SK-N-SH treated with all-trans-retinoic acid at 6 μM for 48 hours (cell line): ENCODE measurements around the gene ARRDC2.

ENCODE experiments used
- CREB5 ChIP-seq: fragments of 250-450 bp; sonication (Bioruptor Pico); IDR thresholded peaks from 2 replicates; pipeline ENCODE4 v1.5.1; 2020; ENCODE audit warnings: low read depth, mild to moderate bottlenecking, moderate library complexity
- CSDC2 ChIP-seq: fragments of 250-450 bp; sonication (Bioruptor Pico); IDR thresholded peaks from 2 replicates; pipeline ENCODE4 v1.5.0; 2020; ENCODE audit warnings: mild to moderate bottlenecking, moderate library complexity
- CSRNP3 ChIP-seq: fragments of 250-450 bp; sonication (Bioruptor Pico); IDR thresholded peaks from 2 replicates; pipeline ENCODE4 v1.5.1; 2021; ENCODE audit warnings: mild to moderate bottlenecking, moderate library complexity
- ESRRG ChIP-seq: fragments of 250-450 bp; sonication (Bioruptor Pico); IDR thresholded peaks from 2 replicates; pipeline ENCODE4 v1.6.1; 2021; ENCODE audit warnings: mild to moderate bottlenecking
- GLIS3 ChIP-seq: fragments of 250-450 bp; sonication (Bioruptor Pico); IDR thresholded peaks from 2 replicates; pipeline ENCODE4 v1.5.0; 2020; ENCODE audit warnings: mild to moderate bottlenecking, moderate library complexity
- PATZ1 ChIP-seq: fragments of 250-450 bp; sonication (Bioruptor Pico); IDR thresholded peaks from 2 replicates; pipeline ENCODE4 v1.8.0; 2020; ENCODE audit warnings: mild to moderate bottlenecking, moderate library complexity, borderline replicate concordance
- POU6F1 ChIP-seq: fragments of 250-450 bp; sonication (Bioruptor Pico); IDR thresholded peaks from 2 replicates; pipeline ENCODE4 v1.8.0; 2021; ENCODE audit warnings: low read depth, mild to moderate bottlenecking, moderate library complexity, borderline replicate concordance
- TCF4 ChIP-seq: fragments of 250-450 bp; sonication (Bioruptor Pico); IDR thresholded peaks from 2 replicates; pipeline ENCODE4 v1.8.0; 2021; ENCODE audit warnings: mild to moderate bottlenecking, moderate library complexity, borderline replicate concordance
- ZFP3 ChIP-seq: fragments of 250-450 bp; sonication (Bioruptor Pico); IDR thresholded peaks from 2 replicates; pipeline ENCODE4 v1.5.0; 2020; ENCODE audit warnings: mild to moderate bottlenecking, moderate library complexity
- ZNF8 ChIP-seq: fragments of 450-650 bp; formaldehyde crosslinking; IDR thresholded peaks from 2 replicates; pipeline ENCODE4 v1.5.0; 2020; ENCODE audit warnings: mild to moderate bottlenecking, moderate library complexity

- TF ChIP-seq GLIS3 (CRISPR knock-in tag) = no peak
- TF ChIP-seq ZNF8 (CRISPR knock-in tag) = no peak
- no peak for TF ChIP-seq CREB5 (CRISPR knock-in tag)
- no peak for TF ChIP-seq CSDC2 (CRISPR knock-in tag)
- no peak for TF ChIP-seq POU6F1 (CRISPR knock-in tag)
- TF ChIP-seq PATZ1 (CRISPR knock-in tag) = no peak
- TF ChIP-seq ESRRG (CRISPR knock-in tag) = no peak
- no peak for TF ChIP-seq ZFP3 (CRISPR knock-in tag)
- TF ChIP-seq TCF4 (CRISPR knock-in tag) = no peak
- no peak for TF ChIP-seq CSRNP3 (CRISPR knock-in tag)
Observed at GRCh38 chr19:18001777-18002345, 6.1 kb upstream of the ARRDC2 start.
